HG03066 (cell line): Measurements from ENCODE around the gene SLC35A3.
"Not testable (repeated sequence)": the region's sequence is repeated elsewhere in the genome, so short reads cannot be mapped to it uniquely, and the experiment has no call there.

Experiments used
- ATAC-seq: cut with Tn5 transposase; IDR thresholded peaks from one replicate; pipeline ENCODE4 v1.9.1; 2021; ENCODE audit warnings: low read depth; ENCODE audit not compliant: unreplicated experiment

The SLC35A3 gene

DNA sequence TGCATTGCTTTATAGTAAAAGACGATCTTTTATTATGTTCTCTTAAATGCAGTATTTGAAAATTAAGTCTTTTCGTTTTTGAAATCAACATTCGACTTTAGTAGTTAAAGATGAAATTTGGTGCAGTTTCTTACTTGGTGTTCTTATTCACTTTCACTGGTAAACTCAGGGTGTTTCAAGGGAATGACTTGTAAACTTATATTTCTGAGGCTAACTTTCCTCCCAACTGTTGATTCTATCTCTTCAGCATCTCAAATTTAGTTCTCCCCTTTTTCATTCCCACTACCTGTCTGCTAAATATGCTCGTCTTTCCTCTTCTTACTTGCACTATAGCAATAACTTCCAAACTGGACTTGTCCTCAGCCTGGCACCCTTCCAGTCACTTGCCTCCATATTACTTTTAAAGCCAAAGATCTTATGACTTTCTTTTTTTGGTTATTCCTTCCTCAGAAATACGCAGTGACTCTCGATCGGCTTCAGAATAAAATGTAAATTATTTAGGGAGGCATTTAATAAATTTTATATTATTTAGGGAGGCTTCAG is 988 bp downstream of the SLC35A3 start:
- ATAC-seq = no peak

DNA sequence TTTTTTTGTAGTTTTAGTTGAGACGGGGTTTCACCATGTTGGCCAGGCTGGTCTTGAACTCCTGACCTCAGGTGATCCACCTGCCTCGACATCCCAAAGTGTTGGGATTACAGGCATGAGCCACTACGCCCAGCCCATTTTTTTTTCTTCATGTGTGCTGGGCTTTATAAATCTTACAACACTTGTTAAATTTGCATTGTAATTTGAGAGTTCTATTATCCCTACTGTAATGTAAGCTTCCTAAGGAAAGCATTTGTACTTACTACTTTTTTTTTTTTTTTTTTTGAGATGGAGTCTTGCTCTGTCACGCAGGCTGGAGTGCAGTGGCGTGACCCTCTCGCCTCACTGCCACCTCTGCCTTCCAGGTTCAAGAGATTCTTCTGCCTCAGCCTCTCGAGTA is 2.3 kb downstream of the SLC35A3 start:
- not testable (repeated sequence) for ATAC-seq

DNA sequence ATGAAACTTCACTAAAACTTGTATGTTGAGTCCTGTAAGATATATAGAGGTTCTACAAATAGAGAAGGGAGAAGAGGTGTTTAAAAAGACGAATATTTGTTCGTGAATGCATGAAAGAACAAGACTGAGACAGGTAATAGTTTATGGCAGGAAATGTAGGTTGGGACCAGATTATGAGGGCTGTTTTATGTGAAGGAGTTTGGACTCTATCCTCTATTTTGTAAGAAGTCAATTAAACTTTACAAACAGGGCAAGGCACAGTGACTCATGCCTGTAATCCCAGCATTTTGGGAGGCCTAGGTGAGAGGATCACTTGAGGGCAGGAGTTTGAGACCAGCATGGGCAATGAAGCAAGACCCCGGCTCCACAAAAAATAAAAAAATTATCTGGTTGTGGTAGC is 5.7 kb downstream of the SLC35A3 start:
- ATAC-seq = no peak

DNA sequence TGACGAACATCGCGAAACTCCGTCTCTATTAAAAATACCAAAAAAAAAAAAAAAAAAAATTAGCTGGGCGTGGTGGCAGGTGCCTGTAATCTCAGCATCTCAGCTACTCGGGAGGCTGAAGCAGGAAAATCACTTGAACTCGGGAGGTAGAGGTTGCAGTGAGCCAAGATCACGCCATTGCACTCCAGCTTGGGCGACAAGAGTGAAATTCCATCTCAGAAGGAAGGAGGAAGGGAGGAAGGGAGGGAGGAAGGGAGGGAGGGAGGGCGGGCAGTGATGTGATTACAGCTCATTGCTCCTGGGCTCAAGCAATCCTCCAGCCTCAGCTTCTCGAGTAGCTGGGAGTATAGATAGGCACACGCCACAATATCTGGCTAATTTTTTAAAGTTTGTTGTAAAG is 7.5 kb downstream of the SLC35A3 start:
- not testable (repeated sequence) for ATAC-seq

DNA sequence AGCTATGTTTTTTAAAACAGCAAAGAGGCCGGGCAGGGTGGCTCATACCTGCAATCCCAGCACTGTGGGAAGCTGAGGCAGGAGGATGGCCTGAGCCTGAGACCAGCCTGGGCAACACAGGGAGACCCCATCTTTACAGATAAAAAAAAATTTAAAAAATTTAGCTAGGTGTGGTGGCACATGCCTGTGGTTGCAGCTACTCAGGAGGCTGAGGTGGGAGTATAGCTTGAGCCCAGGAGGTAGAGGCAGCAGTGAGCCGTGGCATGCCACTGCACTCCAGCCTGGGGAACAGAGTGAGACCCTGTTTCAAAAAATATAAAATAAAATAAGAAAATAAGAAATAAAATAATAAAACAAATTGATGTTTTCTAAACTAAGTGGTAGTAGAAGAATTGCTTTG is 8.4 kb downstream of the SLC35A3 start:
- ATAC-seq = no peak

DNA sequence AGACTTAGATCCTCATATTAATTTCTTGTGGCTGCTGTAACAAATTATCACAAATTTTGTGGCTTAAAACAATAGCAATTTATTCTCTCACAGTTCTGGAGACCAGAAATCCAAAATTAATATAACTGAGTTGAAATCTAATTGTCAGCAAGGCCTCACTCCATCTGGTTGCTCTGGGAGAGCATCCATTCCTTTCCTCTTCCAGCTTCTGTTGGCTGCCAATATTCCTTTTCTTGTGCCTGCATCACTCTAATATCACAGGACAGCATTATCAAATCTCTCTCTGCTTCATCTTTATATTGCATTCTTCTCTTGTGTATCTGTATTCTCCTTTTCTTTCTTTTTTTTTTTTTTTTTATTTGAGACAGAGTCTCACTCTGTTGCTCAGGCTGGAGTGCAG is 9.3 kb downstream of the SLC35A3 start:
- ATAC-seq = no peak

DNA sequence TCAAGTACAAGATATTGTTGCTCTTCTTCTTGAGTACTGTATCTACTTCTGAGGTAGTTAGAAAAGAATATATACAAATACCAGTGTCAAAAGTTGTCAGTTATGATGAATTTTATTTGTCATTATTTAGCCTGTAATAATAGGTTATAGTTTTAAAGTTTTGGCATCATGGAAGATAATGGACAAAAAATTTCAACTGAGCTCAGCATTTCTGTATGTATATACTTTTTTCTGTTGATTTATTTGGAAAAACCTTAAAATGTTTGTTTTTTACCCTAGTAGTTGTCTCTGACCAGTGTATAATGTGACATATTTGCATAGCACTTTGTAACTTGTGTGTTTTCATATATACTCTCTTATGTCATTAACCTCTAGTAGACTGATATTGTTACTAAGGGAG is 11.1 kb downstream of the SLC35A3 start:
- ATAC-seq = no peak

DNA sequence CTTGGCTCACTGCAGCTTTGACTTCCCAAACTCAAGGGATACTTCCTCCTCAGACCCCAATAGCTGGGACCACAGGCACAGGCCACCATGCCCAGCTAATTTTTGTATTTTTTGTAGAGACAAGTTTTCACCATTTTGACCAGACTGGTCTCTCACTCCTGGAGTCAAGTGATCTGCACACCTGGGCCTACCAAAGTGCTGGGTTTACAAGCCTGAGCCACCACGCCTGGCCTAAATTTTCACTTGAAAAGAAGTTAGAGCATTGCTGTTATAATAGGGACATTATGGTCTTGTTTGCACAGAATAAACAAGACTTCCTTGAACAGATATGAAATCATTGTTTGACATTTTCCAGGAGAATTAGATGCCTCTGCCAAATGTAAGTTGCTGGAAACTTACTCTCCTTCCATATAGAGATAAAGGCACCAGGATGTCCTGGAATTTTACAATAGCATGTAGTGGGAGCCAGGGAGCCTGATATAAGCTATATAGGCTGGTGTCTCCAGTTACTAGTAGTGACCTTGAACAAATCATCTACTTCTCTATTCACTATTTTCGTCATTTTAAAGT is 16.9 kb downstream of the SLC35A3 start:
- ATAC-seq = no peak

DNA sequence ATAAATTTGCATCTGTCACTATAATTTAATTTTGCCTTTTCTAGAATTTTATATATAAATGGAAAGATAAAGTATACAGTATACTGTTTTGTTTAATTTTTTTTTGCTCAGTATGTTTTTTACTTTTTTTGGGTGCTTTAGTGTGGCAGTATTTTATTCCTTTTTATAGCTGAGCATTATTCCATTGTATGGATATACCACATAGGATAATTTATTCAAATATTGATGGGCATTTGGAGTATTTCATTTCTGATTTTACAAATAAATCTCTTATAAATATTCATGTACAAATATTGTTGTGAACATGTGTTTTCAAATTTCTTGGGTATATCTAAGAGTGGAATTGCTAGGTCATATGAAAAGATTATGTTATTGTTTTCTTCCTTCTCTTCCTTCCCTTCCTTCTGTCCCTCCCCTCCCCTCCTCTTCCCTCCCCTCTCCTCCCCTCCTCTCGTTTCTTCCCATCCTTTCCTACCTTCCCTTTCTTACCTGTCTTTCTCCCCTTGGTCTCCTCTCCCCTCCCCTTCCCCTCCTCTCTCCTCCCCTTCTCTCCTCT is 18.5 kb downstream of the SLC35A3 start:
- no peak for ATAC-seq

DNA sequence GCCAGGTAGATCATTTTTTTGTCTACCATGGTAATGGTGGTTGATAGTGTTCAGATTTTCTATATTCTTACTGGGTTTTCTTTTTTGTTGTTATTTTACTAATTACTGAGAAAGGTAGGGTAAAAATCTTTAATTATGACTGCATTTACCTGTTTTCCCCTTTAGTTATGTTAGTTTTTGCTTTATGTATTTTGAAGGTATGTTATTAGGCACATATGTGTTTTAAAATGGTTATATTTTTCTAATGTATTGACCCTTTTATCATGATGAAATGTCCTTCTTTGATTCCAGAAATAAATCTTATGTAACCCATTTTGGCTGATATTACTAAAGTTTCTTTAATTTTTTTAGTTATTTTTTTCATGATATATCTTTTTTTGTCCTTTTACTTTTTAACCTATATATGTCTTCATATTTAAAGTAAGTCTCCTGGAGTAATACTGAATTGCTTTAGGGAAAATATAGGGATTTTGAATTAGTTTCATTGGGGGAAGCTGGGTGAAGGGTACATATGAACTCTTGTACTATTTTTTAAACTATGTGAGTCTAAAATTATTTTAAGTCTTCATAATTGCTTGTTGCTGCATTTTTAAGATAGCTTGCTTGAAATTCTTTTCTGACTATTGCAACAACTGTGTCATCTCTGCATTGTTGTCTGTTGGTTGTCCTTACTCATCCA is 22.4 kb downstream of the SLC35A3 start:
- ATAC-seq = no peak

DNA sequence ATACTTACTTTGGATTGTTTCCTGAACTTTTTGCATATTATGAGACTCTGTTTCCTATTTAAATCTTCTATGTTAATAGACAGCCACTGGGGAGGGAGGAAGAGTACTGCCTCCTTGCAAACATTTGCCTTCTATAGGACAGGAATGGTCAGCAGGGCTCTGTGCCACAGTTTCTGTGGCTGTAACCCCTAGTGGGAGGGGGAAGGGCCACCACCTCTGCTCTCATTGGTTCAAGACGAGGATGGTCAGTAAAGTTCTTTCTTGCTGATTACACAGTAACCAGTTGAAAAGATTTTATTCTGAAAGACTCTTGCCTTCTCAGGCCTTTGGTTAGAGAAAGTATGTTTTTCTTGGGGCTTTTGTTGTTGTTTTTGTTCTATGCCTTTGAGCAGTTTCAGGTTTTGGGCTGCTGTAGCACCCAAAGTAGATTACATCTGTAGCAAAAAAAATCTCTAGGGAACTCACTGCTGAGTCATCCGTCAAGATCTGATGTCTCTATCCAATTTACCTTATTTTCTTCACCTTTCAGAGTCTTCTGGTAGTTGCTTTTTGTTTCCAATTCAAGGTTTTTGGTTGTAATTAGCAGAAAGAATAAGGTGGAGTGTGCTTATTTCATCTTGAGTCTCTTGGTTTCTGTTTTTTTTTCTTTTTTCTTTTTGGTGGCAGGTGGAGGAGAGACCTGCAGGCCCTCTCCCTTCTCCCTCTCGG is 23.1 kb downstream of the SLC35A3 start:
- ATAC-seq = peak; percentile 64

DNA sequence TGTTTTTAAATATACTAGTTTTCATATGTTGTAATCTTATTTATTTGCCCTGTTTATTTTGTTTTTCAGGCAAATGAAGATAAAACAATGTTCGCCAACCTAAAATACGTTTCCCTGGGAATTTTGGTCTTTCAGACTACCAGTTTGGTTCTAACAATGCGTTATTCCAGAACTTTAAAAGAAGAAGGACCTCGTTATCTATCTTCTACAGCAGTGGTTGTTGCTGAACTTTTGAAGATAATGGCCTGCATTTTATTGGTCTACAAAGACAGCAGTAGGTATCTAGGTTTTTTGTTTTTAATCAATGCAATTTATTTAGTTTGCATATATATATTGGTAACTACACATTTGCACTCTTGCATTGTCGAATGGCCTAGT is 23.7 kb downstream of the SLC35A3 start:
- no peak for ATAC-seq

DNA sequence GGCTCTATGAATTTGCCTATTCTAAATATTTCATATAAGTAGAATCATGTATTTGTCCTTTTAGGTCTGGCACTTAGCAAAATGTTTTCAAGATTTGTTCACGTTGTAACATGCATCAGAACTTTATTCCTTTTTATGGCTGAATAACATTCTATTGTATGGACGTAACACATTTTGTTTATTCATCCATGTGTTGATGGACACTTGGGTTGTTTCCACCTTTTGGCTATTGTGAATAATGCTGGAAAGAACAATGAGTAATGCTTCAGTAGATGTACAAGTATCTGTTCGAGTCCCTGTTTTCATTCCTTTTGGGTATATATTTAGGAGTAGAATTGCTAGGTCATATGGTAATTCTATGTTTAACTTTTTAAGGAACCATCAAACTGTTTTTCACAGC is 24.7 kb downstream of the SLC35A3 start:
- no peak for ATAC-seq

DNA sequence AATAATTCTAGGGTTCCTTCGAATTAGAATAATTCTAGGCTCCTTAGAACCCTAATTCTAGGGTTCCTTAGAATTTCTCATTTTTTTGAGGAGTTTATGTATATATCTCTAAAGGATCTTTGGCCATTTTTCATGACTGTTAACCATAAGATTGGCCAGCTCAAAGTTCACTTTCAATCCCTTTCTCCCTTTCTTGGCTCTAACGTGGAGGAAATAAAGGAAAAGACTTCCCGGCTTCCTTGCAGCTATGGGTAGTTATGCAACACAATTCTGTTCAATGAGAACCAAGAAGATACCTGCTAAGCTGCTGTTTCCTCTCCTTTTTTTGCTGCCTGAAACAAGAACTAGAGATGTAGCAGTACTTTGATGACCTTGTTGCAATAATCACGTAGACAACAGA is 27.2 kb downstream of the SLC35A3 start:
- ATAC-seq = no peak

DNA sequence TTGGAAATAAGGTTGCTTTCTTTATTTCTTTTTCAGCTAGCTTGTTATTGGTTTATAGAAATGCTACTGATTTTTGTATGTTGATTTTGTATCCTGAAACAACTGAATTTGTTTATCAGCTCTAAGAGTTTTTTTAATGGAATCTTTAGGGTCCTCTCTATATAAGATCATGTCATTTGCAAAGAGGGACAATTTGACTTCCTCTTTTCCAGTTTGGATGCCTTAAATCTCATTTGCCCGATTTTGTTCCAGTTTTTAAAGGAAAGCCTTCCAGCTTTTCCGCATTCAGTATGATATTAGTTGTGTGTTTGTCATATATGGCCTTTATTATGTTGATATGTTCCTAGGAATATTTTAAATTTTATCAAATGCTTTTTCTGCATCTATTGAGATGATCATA is 31.7 kb downstream of the SLC35A3 start:
- no peak for ATAC-seq

DNA sequence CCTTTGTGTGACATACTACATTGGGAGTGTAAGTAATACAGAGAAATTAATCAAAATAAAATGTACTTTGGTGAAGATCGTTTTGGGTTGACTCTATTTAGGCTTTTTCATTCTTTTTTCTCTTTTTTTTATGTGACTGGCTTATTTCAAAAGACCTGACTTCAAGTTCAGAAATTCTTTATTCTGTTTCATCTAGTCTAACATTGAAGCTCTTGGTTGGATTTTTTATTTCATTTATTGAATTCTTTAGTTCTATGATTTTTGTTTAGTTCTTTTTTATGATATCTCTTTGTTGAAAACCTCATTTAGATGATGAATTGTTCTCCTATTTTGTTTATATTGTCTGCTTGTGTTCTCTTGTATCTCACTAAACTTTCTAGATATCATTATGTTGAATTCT is 35.6 kb downstream of the SLC35A3 start:
- no peak for ATAC-seq

DNA sequence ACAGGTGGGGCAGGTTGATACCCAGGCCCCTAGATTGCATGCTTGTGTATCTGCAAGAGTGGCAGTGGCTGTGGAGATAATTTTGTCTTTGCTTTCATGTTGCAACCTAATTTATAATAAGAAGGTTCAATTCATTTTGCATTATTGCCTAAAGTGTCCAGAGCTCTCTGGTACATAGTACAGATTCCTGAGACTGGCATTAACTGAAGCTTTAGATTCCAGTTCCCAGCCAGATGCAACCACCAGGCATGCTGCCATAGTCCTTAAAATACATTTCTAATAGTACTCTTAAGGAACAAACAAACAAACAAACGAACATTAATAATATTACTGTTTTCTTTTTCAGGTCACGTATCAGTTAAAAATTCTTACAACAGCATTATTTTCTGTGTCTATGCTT is 36.9 kb downstream of the SLC35A3 start:
- ATAC-seq = no peak

DNA sequence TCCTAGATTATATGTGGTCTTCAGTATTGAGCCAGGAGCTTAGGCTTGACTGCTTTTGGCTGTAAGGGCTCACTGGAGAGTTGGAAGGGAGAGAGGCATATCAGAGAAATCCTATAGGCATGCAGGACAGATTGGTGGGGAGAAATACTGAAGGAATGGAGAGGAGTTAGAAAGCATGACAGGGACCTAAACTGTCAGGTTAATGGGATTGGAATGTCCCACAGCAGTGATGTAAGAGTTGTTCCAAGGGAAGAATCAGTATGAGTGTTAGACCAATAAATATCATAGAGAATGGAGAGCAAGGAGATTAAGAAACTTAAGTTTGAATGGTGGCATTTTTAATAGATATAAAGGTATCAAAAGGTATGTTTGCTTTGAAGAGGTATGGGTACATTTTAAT is 39.7 kb downstream of the SLC35A3 start:
- ATAC-seq = no peak

DNA sequence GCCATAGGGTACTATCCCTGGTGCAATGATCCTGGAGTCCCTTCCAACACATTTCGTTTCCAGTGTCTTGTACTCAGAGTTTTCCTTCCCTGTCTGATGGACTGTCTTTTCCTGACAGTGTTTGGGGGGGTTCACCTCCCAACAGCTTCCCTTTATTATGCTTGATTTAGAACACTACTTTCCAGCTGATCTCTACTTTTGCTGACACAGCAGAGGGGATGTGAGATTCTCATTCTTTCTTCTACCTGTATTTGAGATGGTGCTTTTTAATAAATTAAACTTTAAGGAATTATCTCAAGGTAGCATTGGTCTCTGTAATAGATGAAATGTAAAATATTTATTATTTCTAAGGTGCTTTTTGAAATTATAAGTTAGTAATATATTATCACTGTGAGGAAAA is 41.0 kb downstream of the SLC35A3 start:
- no peak for ATAC-seq

DNA sequence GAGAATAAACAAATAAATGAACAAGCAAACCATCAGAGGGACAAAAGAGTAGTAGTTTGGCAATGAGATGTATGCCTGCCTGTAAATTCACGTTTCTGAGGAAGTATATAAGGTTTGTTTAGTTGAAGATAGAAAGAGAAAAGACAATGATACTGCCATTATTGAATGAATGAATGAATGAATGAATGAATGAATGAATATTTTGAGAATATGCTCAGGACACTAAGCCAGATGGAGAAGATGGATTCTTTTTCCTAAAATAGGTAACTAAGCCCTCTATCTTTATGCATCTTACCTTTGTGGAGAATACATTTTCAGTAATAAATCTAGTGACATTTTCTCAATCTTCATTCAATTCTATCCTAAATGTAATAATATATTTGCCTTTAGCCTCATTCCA is 49.4 kb downstream of the SLC35A3 start:
- no peak for ATAC-seq

DNA sequence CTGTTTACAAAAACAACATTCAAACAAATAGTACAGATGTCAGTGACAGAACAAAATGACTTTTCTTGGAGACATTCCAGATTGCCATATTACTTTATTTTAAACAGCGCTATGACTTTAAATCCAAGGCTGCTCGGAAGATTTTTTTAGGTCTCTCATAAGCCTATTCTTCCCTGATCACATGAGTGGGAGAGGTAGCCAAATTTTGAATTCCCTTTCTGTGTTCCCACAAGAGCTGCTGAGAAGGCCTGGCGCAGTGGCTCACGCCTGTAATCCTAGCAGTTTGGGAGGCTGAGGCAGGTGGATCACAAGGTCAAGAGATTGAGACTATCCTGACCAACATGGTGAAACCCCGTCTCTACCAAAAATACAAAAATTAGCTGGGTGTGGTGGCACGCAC is 53.7 kb downstream of the SLC35A3 start:
- ATAC-seq = no peak

DNA sequence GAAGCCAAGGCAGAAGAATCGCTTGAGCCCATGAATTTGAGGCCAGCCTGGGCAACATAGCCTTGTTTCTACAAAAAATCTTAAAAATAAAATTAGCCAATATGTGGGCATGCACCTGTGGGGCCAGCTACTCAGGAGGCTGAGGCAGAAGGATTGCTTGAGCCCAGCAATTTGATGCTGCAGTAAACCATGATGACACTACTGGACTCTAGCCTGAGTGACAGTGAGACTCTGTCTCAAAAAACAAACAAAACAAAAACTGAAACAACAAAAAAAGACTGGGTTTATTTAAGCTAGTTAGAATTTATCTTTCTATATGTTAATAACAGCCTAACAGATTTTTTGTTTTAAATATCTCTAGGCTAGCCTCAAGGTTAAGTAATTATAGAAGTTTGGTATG is 57.4 kb downstream of the SLC35A3 start:
- ATAC-seq = no peak
